Measurements from ENCODE around the gene STK38L.

The STK38L gene

DNA sequence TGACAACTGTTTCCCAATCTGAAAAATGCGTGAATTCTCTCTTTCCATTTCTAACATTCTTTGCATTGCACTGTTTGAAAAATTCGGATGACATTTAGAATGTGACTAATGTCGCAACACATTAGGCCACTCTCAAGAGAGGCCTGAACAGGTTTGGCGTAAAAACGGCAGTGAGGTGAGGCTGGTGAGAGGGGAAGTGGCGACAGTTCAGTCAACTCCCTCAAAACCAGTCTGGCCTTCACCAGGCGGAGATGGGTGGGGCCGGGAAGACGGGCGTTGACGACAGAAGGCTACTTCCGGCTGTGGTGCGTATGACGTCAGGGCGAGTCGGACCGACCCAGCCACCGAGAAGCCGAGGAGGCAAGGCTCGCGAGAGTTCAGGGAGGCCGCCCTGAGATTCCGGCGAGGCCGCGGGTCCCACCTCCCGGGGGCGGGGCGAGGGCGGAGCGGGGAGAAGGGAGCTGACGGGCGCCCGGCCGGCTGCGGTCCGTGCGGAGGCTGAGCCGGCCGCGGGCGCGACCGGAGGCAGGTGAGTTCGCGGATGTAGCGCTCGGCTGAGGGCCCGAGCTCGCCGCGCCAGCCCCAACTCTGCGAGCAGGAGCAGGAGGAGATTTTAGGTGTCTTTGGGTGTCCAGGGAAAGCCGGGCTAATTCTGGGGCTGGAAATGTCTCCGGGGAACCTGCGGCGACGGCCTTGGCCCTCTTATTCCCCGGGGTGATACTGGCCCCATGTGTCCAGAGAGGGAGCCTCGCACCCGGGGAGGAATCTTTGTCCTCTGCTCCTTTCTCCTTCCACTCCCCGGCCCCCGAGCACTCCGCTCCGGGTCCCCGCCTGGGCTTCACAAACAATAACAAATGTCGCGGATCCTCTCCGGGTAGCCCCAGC, at the start of gene STK38L:
Gene STK38L, plus strand, starts transcription at position 483 of the 885 bp plus-strand sequence. CDS start 53,435 bp downstream, outside the sequence.
- Mint-ChIP-seq H3K36me3 (peaks cover 8% of the 10 kb centered on the region), H3K4me3 (peak within 1 kb of the TSS; percentile 100), H3K27me3 (no peaks in the 10 kb centered on the region), H3K27ac (peak within 1 kb of the TSS; percentile 99), H3K4me1 (ENCODE audit: low read depth) (peaks cover 44% of the 10 kb centered on the region), H3K9me3 (ENCODE audit: low read depth) (no peaks in the 10 kb centered on the region)

DNA sequence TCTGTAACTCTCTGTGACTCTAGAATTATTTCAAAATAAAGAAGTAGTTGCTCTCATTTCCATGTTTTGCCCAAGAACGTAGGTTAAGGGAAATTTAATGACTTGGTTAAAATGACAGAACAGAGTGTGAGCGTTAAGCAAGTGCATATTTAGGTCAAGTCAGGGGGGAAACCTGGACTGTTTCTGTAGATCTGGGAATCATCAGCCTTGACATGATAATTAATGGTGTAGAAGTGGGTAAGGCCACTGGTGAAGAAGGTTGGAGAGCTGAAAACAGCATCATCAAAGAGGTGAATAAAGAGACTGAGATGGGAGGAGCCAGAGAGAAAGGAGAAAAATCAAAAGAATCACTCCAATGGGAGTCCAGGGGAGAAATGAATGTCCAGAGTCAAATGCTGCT, 49.4 kb upstream of the STK38L start:
- Mint-ChIP-seq H3K36me3 (peaks cover 2% of the 10 kb centered on the region), H3K4me1 (ENCODE audit: low read depth) (no peaks in the 10 kb centered on the region), H3K9me3 (ENCODE audit: low read depth) (no peaks in the 10 kb centered on the region), H3K4me3 (no peak overlapping the region), H3K27me3 (no peaks in the 10 kb centered on the region), H3K27ac (no peak overlapping the region)

DNA sequence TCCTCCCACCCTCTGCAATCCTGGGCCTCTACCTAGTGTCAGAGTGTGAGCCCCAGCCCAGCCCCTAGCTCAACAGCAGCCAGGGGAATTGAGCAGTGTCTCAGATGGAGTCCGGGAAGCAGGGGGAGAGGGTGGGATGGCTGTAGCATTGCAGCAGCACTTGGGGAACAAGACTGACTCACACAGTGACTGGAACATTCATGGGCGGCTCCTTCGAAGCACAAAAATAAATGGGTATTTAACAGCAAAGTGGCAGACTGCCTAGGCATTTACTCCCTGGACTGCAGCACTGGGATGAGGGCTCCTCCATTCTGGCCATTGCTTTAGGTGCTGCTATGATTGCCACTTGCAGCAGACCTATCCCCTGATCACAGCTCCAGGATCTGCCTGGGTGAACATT, 46.0 kb upstream of the STK38L start:
- Mint-ChIP-seq H3K27me3 (no peaks in the 10 kb centered on the region), H3K27ac (no peak overlapping the region), H3K36me3 (no peaks in the 10 kb centered on the region), H3K4me3 (no peak overlapping the region), H3K9me3 (ENCODE audit: low read depth) (no peaks in the 10 kb centered on the region), H3K4me1 (ENCODE audit: low read depth) (no peaks in the 10 kb centered on the region)

DNA sequence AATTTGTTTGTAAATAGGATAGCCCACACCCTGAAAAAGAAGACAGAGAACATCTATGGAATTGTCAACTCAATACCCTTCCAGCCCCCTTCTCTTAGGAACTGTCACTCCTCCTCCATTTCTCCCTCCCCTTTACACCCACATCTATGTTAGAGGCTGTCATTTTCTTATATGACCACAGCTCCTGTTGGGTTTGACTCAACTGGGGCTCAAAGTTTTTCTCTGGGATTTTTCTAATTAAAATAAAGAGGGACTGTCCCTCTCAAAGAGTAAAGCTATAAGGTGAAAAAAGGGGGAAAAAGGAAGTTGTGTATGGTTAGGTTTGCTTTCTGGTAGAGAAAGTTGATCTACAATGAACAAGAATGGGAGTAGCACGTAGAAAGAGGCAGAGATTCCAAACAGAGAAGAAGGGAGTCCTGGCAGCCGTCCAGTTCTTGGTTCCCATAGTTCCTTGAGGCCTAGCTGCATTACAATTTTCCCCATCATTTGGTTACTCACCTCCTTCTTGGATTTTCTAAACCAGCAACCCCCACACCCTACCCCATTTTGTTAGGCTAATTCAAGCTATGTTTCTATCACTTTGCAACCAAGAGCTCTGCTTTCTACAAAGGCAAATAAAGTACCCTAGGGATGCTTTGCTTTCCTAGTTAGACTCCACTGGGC, 44.3 kb upstream of the STK38L start:
- Mint-ChIP-seq H3K36me3 (no peaks in the 10 kb centered on the region), H3K4me3 (no peak overlapping the region), H3K27ac (no peak overlapping the region), H3K27me3 (no peaks in the 10 kb centered on the region), H3K4me1 (ENCODE audit: low read depth) (no peaks in the 10 kb centered on the region), H3K9me3 (ENCODE audit: low read depth) (no peaks in the 10 kb centered on the region)

DNA sequence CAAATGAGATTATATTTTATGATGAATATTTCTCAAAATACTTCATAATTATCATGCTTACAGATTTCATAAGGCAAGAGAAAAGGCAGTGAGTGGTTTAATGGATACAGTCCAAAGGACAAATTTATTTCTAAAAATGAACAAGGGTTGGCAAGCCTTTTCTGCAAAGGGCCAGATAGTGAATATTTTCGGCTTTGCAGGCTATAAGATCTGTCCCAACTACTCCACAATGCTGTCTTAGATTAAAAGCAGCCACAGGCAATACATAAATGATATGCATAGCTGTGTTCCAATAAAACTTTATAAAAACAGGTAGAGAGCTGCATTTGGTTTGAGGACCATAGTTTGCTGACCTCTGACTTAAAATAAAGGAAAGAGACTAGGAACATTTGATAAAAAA, 42.9 kb upstream of the STK38L start:
- Mint-ChIP-seq H3K27me3 (no peaks in the 10 kb centered on the region), H3K4me3 (no peak overlapping the region), H3K36me3 (no peaks in the 10 kb centered on the region), H3K27ac (no peak overlapping the region), H3K4me1 (ENCODE audit: low read depth) (no peaks in the 10 kb centered on the region), H3K9me3 (ENCODE audit: low read depth) (no peaks in the 10 kb centered on the region)

DNA sequence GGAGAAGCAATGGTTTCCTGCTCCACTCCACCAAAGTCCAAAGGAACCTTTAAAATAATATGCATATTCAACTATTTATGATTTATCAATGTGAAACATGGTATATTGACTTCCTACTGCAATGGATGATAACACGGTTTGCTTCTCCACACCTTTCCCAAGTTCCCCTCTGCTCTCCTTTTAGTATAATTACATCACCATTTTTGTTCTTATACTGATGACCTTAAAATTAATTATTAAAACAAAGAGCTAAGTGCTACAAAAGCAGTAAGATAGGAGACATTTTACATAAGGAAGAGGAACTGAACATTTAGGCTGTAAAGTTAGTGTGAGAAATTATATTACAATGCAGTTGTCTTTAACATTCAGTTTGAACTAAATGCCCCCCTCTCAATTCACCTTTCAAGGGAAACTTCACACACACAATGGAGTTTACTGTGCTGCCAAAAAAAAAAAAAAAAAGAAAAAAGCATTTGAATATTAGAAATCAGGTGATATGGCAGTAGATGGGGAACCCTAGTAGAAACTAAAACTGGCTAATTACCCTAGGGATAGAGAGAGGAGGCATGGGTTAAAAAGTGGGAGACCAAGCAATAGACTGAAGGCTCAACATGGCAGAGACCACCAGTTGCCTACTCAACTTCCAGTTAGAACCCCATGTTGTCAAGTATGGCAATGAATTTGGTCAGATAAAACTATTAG, 37.1 kb upstream of the STK38L start:
- Mint-ChIP-seq H3K27me3 (no peaks in the 10 kb centered on the region), H3K27ac (no peak overlapping the region), H3K9me3 (ENCODE audit: low read depth) (peaks cover 6% of the 10 kb centered on the region), H3K4me1 (ENCODE audit: low read depth) (peaks cover 5% of the 10 kb centered on the region), H3K4me3 (no peak overlapping the region), H3K36me3 (peaks cover 6% of the 10 kb centered on the region)

DNA sequence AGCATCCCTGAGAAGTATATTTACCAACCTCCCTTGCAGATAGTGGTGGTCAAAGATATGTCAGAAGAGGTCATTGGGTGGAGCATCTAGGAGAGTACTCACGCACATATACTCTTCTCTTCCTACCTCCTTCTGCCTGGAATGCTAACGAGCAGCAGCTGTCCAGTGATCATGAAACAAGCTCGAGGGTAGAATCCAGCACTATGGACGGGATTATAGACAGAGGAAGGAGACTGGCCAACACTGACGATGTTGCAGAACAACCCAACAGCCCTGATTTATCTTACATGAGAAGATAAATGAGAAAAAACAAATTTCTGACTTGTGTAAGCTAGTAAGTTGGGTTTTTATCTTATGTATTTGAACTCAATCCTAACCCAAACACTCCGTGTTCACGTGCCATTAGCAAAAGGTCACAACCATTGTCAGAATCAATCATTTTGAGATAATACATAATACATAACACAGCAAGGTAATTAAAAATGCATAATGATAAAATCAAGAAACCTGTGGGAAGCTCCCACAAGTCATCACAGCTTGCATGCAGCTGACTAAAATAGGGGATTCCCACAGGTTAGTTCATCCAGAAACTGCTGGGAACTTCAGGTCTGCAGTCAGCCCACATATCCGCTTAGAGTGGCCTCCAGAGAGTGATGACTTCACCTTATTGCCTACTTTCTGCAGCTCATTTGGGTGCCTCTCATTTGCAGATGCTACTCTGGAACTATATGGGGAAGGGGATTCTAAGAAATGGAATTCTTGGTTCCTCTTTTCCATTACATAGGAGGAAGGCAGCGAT, 36.3 kb upstream of the STK38L start:
- H3K4me1 Mint-ChIP-seq (ENCODE audit: low read depth): peaks cover 5% of the 10 kb centered on the region

DNA sequence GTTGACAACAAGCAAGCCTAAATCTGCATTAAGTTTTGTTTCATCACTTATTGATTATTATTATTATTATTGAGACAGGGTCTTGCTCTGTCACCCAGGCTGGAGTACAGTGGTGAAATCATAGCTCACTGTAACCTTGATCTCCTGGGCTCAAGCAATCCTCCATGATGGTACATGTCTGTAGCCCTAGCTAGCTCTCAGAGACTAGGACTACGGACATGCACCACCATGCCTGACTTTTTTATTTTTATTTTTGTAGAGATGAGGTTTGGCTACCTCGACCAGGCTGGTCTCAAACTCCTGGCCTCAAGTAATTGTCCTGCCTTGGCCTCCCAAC, 35.7 kb upstream of the STK38L start:
- H3K27ac Mint-ChIP-seq: no peak overlapping the region
- no peaks in the 10 kb centered on the region for H3K27me3 Mint-ChIP-seq
- no peak overlapping the region for H3K4me3 Mint-ChIP-seq
- peaks cover 6% of the 10 kb centered on the region for H3K9me3 Mint-ChIP-seq (ENCODE audit: low read depth)
- peaks cover 6% of the 10 kb centered on the region for H3K36me3 Mint-ChIP-seq
- H3K4me1 Mint-ChIP-seq (ENCODE audit: low read depth): peaks cover 5% of the 10 kb centered on the region

More for the DNA sequence above, 36.3 kb upstream of the STK38L start:
- Mint-ChIP-seq H3K9me3 (ENCODE audit: low read depth) (peaks cover 6% of the 10 kb centered on the region), H3K27ac (no peak overlapping the region), H3K36me3 (peaks cover 6% of the 10 kb centered on the region), H3K4me3 (no peak overlapping the region), H3K27me3 (no peaks in the 10 kb centered on the region)

DNA sequence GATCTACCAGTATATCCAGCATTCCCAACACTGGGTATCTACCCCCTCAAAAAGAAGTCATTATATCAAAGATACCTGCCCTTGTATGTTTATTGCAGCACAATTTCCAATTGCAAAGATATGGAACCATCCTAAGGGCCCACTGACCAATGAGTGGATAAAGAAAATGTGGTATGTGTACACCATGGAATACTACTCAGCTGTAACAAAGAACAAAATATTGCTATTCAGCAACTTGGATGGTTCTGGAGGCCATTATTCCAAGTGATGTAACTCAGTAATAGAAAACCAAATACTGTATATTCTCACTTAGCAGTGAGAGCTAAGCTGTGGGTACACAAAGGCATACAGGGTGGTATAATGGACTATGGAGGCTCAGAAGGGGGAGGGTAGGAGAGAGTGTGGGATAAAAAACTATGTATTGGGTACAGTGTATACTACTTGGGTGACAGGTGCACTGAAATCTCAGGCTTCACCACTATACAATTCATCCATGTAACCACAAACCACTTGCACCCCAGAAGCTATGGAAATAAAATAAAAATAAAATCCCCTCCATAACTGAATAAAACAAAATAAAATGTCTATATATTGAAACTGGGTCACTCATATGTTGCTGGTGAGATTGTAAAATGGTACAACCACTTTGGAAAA, 34.7 kb upstream of the STK38L start:
- peaks cover 5% of the 10 kb centered on the region for H3K4me1 Mint-ChIP-seq (ENCODE audit: low read depth)
- H3K4me3 Mint-ChIP-seq: no peak overlapping the region
- no peak overlapping the region for H3K27ac Mint-ChIP-seq
- peaks cover 6% of the 10 kb centered on the region for H3K36me3 Mint-ChIP-seq
- no peaks in the 10 kb centered on the region for H3K27me3 Mint-ChIP-seq
- peaks cover 6% of the 10 kb centered on the region for H3K9me3 Mint-ChIP-seq (ENCODE audit: low read depth)

DNA sequence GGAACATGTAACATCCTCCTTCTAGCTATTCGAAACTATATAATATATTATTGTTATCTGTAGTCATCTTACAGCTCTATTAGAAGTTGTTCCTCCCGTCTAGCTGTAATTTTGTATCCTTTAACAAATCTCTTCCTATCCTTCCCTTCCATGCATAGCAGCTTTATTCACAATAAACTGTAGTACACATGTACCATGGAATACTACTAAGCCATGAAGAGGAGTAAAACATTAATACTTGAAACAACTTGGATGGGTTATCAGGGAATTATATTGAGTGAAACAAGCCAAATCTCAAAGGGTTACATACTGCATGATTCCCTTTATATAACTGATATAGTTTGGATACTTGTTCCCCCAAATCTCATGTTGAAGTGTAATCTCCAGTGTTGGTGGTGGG, 33.9 kb upstream of the STK38L start:
- Mint-ChIP-seq H3K9me3 (ENCODE audit: low read depth) (peaks cover 6% of the 10 kb centered on the region), H3K4me1 (ENCODE audit: low read depth) (peaks cover 5% of the 10 kb centered on the region), H3K27me3 (no peaks in the 10 kb centered on the region), H3K36me3 (peaks cover 6% of the 10 kb centered on the region), H3K4me3 (no peak overlapping the region), H3K27ac (no peak overlapping the region)

DNA sequence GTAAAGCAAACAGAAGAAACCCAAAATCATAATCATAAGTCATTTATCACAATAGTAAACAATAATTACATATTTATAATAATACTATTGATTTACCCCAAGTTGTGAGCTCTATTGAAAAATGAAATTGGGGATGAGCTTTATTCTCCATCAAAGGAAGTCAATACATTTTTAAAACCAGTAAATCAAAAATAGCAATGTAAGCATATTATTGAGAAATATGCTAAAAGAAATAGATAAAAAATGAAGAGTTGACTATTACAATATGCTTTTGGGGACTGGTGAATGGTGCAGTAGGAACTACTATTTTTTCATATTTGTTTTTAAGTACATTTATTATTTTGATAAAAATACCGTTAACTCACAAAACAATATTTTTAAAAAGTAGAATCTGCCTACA, 31.2 kb upstream of the STK38L start:
- Mint-ChIP-seq H3K4me3 (no peak overlapping the region), H3K36me3 (peaks cover 6% of the 10 kb centered on the region), H3K27ac (no peak overlapping the region), H3K4me1 (ENCODE audit: low read depth) (peaks cover under 1% of the 10 kb centered on the region), H3K27me3 (no peaks in the 10 kb centered on the region), H3K9me3 (ENCODE audit: low read depth) (peaks cover 6% of the 10 kb centered on the region)

DNA sequence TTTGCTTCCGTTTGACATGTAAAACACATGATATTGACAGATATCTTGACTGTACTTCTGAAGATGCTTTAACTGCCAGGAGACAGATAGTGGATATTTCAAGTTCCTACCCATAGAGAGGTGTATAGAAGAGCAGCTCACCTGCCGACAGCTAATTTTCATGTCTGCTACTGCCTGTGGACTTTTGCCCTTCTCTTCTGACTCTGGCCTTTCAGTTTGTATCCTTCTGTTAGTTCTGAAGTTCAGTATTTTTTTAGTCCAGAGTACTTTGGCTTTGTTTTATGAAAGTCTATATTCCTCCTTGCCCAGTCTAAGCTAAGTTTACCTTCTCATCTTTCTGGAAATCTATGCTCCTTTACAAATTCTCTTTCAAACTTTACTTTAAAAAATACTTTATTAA, 30.8 kb upstream of the STK38L start:
- Mint-ChIP-seq H3K27ac (peak overlapping the region; percentile 4), H3K9me3 (ENCODE audit: low read depth) (peaks cover 6% of the 10 kb centered on the region), H3K4me1 (ENCODE audit: low read depth) (no peaks in the 10 kb centered on the region), H3K36me3 (peaks cover 6% of the 10 kb centered on the region), H3K27me3 (no peaks in the 10 kb centered on the region), H3K4me3 (no peak overlapping the region)

DNA sequence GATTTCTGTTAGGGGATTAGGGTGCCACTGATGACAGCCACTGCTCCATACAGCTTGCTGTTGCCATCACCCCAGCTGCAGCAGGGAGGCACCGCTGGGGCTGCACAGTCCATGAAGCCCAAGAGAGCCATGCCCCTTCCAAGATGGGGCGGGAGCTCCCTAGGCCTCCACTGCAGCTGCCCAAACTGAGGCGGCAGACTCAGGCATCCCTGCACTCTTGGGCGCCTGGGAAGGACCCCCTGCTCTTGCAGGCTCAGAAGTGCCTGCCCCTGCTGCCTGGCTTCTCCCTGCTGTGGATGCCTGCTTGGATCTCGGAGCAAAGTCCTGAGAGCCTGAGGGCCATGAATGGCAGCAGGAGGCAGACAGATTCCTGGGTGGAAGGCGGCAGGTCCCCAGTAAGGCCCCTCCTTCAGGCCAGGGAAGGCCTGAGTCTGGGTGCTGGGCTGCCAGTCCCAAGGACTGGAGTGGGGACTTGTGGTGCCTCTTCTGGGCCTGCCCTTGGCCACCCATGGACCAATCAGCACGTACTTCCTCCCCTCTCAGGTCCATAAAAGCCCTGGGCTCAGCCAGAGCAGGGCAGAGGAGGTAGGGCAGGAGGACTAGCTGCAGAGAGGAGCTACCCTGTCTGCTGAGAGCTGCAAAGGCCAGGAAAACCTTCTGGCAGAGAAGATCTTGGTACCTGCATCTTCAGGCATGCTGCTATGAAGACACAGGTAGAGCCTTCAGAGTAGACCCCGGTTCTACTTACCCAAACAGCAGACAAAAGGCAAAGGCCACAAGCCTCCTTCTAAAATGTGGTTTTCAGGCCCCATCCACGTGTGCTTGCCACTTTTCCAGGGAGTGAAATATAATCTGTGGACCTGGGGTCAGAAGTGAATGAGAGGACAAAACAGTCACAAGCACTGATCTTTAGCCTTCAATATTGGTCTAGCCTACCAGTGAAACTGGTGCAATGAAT, 30.0 kb upstream of the STK38L start:
- Mint-ChIP-seq H3K27ac (no peak overlapping the region), H3K9me3 (ENCODE audit: low read depth) (peaks cover 3% of the 10 kb centered on the region), H3K36me3 (peaks cover 3% of the 10 kb centered on the region), H3K4me3 (no peak overlapping the region), H3K4me1 (ENCODE audit: low read depth) (no peaks in the 10 kb centered on the region), H3K27me3 (no peaks in the 10 kb centered on the region)

Measured in activated naive CD8-positive, alpha-beta T cell (primary cell).